Gastroesophageal sphincter (tissue), 3 donors: ENCODE results near the gene FAAP24.

Source experiments
- EP300 ChIP-seq: sonication (generic); formaldehyde crosslinking; IDR thresholded peaks from one replicate; pipeline ENCODE4 v1.6.1; 2017; ENCODE audit warnings: antibody characterized with exemption, mild to moderate bottlenecking
- POLR2A ChIP-seq, 2 donors: fragments of 450-650 bp; IDR thresholded peaks; one replicate each; pipeline ENCODE4 v1.6.1; 2017; ENCODE audit warnings: antibody characterized with exemption in 2 of 2, mild to moderate bottlenecking in 2 of 2, moderate library complexity in 1 of 2
- TF ChIP-seq, protein P1 (sequence below), 4 experiments: fragments of 200-600 bp in 2 of 4; fragments of 450-650 bp in 2 of 4; sonication (generic) in 1 of 4; IDR thresholded peaks; one replicate each; pipeline ENCODE4 v1.5.1; 2017 to 2019; ENCODE audit warnings: antibody characterized with exemption in 4 of 4, mild to moderate bottlenecking in 2 of 4, moderate library complexity in 2 of 4

DNA sequence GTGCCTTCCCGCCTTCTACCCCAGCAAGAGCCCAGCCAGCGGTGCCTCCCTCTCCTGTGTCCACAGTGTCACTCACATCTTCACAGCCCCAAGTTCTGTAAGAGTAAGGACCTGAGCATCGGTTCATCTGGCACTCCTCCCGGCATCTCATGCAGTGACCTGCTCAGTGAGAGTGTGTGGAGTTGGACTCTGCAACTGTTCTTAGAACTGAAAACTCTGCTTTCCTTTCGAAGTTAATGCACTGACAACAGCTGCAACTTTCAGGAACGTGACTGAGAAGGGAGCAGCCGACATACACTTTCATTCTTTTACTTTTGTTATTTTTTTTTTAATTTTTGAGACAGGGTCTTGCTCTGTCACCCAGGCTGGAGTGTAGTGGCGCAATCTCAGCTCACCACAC lies 41.5 kb upstream of the FAAP24 start:
- no peak for TF ChIP-seq POLR2A (IDR thresholded peaks at IDR 0.05)
- TF ChIP-seq, protein P1, sequence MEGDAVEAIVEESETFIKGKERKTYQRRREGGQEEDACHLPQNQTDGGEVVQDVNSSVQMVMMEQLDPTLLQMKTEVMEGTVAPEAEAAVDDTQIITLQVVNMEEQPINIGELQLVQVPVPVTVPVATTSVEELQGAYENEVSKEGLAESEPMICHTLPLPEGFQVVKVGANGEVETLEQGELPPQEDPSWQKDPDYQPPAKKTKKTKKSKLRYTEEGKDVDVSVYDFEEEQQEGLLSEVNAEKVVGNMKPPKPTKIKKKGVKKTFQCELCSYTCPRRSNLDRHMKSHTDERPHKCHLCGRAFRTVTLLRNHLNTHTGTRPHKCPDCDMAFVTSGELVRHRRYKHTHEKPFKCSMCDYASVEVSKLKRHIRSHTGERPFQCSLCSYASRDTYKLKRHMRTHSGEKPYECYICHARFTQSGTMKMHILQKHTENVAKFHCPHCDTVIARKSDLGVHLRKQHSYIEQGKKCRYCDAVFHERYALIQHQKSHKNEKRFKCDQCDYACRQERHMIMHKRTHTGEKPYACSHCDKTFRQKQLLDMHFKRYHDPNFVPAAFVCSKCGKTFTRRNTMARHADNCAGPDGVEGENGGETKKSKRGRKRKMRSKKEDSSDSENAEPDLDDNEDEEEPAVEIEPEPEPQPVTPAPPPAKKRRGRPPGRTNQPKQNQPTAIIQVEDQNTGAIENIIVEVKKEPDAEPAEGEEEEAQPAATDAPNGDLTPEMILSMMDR (IDR thresholded peaks at IDR 0.05), result no peak
- no peak for TF ChIP-seq EP300
